ENCODE measurements around the gene GAB1. TPM values are rescaled to one million over a fixed set of nuclear protein-coding genes. Genes with fewer than 3 reads are reported as not detected.

The GAB1 gene
- polyA plus RNA-seq, 3 donors = 2.3 to 12.7 (median 3.9) TPM

- WGBS, 3 donors = 91 to 96% (median 92%) methylated on average over 4 of the region's 4 CpGs
- H3K27ac ChIP-seq (ENCODE audit: low read depth, low read length) = no peak overlapping the region
These were observed 95.5 kb downstream of the GAB1 start for GRCh38 chr4:143432258-143432591.

GRCh38 chr4:143433231-143433630 is 96.6 kb downstream of the GAB1 start:
- WGBS, 3 donors = 64 to 77% (median 76%) methylated on average over 2 of the region's 2 CpGs

GRCh38 chr4:143435955-143436354 is 99.3 kb downstream of the GAB1 start:
- 82 to 100% (median 95%) methylated on average over 1 of the region's 1 CpG for WGBS, 3 donors

More at GRCh38 chr4:143433231-143433630, 96.6 kb downstream of the GAB1 start:
- H3K27ac ChIP-seq (ENCODE audit: low read depth, low read length) = no peak overlapping the region

GRCh38 chr4:143437476-143437875 is 100.8 kb downstream of the GAB1 start:
- WGBS, 3 donors = 97 to 98% (median 98%) methylated on average over 3 of the region's 3 CpGs
- no peak overlapping the region for H3K27ac ChIP-seq (ENCODE audit: low read depth, low read length)

More at GRCh38 chr4:143435955-143436354, 99.3 kb downstream of the GAB1 start:
- H3K27ac ChIP-seq (ENCODE audit: low read depth, low read length) = no peak overlapping the region

GRCh38 chr4:143437937-143438336 is 101.3 kb downstream of the GAB1 start:
- 75 to 94% (median 84%) methylated on average over 5 of the region's 5 CpGs for WGBS, 3 donors
- H3K27ac ChIP-seq (ENCODE audit: low read depth, low read length) = no peak overlapping the region

GRCh38 chr4:143438710-143439109 is 102.0 kb downstream of the GAB1 start:
- WGBS, 3 donors = 55 to 80% (median 67%) methylated on average over 2 of the region's 2 CpGs

GRCh38 chr4:143441109-143441508 is 104.4 kb downstream of the GAB1 start:
- no peak overlapping the region for H3K27ac ChIP-seq (ENCODE audit: low read depth, low read length)

More at GRCh38 chr4:143438710-143439109, 102.0 kb downstream of the GAB1 start:
- H3K27ac ChIP-seq (ENCODE audit: low read depth, low read length) = no peak overlapping the region

- no peak overlapping the region for H3K27ac ChIP-seq (ENCODE audit: low read depth, low read length)
- 74 to 82% (median 81%) methylated on average over 4 of the region's 4 CpGs for WGBS, 3 donors
These were observed 105.0 kb downstream of the GAB1 start for GRCh38 chr4:143441678-143442077.

GRCh38 chr4:143443728-143444127 is 107.1 kb downstream of the GAB1 start:
- H3K27ac ChIP-seq (ENCODE audit: low read depth, low read length) = no peak overlapping the region
- WGBS, 3 donors = 45 to 58% (median 55%) methylated on average over 1 of the region's 1 CpG

GRCh38 chr4:143451186-143451585 is 114.5 kb downstream of the GAB1 start:
- no peak overlapping the region for H3K27ac ChIP-seq (ENCODE audit: low read depth, low read length)
- WGBS, 3 donors = 78 to 85% (median 80%) methylated on average over 4 of the region's 4 CpGs

- WGBS, 3 donors = 54 to 84% (median 83%) methylated on average over 3 of the region's 3 CpGs
- H3K27ac ChIP-seq (ENCODE audit: low read depth, low read length) = no peak overlapping the region
These were observed 118.5 kb downstream of the GAB1 start for GRCh38 chr4:143455211-143455610.

GRCh38 chr4:143458966-143459365 is 122.3 kb downstream of the GAB1 start:
- no peak overlapping the region for H3K27ac ChIP-seq (ENCODE audit: low read depth, low read length)

GRCh38 chr4:143473334-143474126 is 136.9 kb downstream of the GAB1 start:
- no peak overlapping the region for H3K27ac ChIP-seq (ENCODE audit: low read depth, low read length)
- WGBS, 3 donors = 62 to 77% (median 76%) methylated on average over 1 of the region's 1 CpG

- 83 to 90% (median 85%) methylated on average over 2 of the region's 2 CpGs for WGBS, 3 donors
These were observed 140.8 kb downstream of the GAB1 start for GRCh38 chr4:143477487-143477886.

GRCh38 chr4:143481361-143481760 is 144.7 kb downstream of the GAB1 start:
- WGBS, 3 donors = 37 to 67% (median 60%) methylated on average over 3 of the region's 3 CpGs
- H3K27ac ChIP-seq (ENCODE audit: low read depth, low read length) = no peak overlapping the region

More at GRCh38 chr4:143477487-143477886, 140.8 kb downstream of the GAB1 start:
- H3K27ac ChIP-seq (ENCODE audit: low read depth, low read length) = no peak overlapping the region

- no peak overlapping the region for H3K27ac ChIP-seq (ENCODE audit: low read depth, low read length)
- 0 to 3% (median 2%) methylated on average over 1 of the region's 1 CpG for WGBS, 3 donors
These were observed 146.2 kb downstream of the GAB1 start for GRCh38 chr4:143482840-143483239.

GRCh38 chr4:143486314-143486713 is 149.6 kb downstream of the GAB1 start:
- no peak overlapping the region for H3K27ac ChIP-seq (ENCODE audit: low read depth, low read length)
- WGBS, 3 donors = 88 to 94% (median 91%) methylated on average over 1 of the region's 1 CpG

GRCh38 chr4:143488687-143489086 is 152.0 kb downstream of the GAB1 start:
- WGBS, 3 donors = 92 to 95% (median 95%) methylated on average over 3 of the region's 3 CpGs
- H3K27ac ChIP-seq (ENCODE audit: low read depth, low read length) = no peak overlapping the region

- WGBS, 3 donors = 94 to 100% (median 96%) methylated on average over 2 of the region's 2 CpGs
- no peak overlapping the region for H3K27ac ChIP-seq (ENCODE audit: low read depth, low read length)
These were observed 152.4 kb downstream of the GAB1 start for GRCh38 chr4:143489106-143489505.

- no peak overlapping the region for H3K27ac ChIP-seq (ENCODE audit: low read depth, low read length)
- 77 to 89% (median 86%) methylated on average over 8 of the region's 8 CpGs for WGBS, 3 donors
These were observed 161.3 kb downstream of the GAB1 start for GRCh38 chr4:143498021-143498420.

Measured in adipose tissue (tissue), 3 donors.